ENCODE data around the gene NUP133. TPM values are rescaled to one million over a fixed set of nuclear protein-coding genes. Genes with fewer than 3 reads are reported as not detected.
A peak's percentile ranks its signal among the peaks of the same experiment; 100 is the strongest.
"Not testable (repeated sequence)": the region's sequence is repeated elsewhere in the genome, so short reads cannot be mapped to it uniquely, and the experiment has no call there.

The NUP133 gene
- total RNA-seq, 1 donor from 2014 or later, result 9.3 TPM

GRCh38 chr1:229427572-229427971, 80.6 kb downstream of the NUP133 start:
- Histone ChIP-seq H3K4me1 (peaks cover 5 to 14% of the 10 kb centered on the region in 2 donors), H3K27ac (no peak overlapping the region), H3K36me3 (no peaks in the 10 kb centered on the region), H3K27me3 (peaks cover 14% of the 10 kb centered on the region), H3K4me3 (no peak overlapping the region), H3K9me3 (no peaks in the 10 kb centered on the region)
- intact Hi-C loops (cut with DNase I), result no loop called here
- TF ChIP-seq, protein P1, sequence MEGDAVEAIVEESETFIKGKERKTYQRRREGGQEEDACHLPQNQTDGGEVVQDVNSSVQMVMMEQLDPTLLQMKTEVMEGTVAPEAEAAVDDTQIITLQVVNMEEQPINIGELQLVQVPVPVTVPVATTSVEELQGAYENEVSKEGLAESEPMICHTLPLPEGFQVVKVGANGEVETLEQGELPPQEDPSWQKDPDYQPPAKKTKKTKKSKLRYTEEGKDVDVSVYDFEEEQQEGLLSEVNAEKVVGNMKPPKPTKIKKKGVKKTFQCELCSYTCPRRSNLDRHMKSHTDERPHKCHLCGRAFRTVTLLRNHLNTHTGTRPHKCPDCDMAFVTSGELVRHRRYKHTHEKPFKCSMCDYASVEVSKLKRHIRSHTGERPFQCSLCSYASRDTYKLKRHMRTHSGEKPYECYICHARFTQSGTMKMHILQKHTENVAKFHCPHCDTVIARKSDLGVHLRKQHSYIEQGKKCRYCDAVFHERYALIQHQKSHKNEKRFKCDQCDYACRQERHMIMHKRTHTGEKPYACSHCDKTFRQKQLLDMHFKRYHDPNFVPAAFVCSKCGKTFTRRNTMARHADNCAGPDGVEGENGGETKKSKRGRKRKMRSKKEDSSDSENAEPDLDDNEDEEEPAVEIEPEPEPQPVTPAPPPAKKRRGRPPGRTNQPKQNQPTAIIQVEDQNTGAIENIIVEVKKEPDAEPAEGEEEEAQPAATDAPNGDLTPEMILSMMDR (IDR thresholded peaks at IDR 0.05), result no peak
- DNase-seq (ENCODE audit: low spot score in 2 of 2), result no peak

GRCh38 chr1:229425564-229426159, 82.5 kb downstream of the NUP133 start:
- Histone ChIP-seq H3K9me3 (no peaks in the 10 kb centered on the region), H3K4me1 (no peaks in the 10 kb centered on the region), H3K4me3 (no peak overlapping the region), H3K27me3 (no peaks in the 10 kb centered on the region), H3K27ac (no peak overlapping the region), H3K36me3 (no peaks in the 10 kb centered on the region)
- intact Hi-C loops (cut with DNase I), result no loop called here
- TF ChIP-seq, protein P1 (IDR thresholded peaks at IDR 0.05), result no peak
- DNase-seq (ENCODE audit: low spot score in 2 of 2), result no peak

DNA sequence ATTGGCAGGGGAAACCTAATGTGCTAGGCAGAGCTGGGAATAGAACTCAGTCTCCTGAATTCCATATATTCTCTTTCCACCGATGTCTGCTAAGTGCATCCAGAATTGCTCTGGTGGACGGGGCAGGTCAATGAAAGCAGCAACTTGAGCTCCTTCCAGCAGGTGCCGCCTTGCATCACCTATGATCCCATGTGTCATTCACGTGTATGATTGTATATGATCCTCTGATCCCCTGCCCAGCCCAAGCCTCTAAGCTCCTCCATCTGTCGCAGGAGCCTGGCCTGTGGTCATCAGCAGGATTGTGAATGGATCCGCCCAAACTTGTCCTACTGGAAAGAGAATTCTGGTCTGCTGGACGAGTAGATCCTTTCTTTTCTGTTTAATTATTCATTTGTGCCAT, 87.4 kb downstream of the NUP133 start:
- no peak for DNase-seq (ENCODE audit: low spot score in 2 of 2)
- no peaks in the 10 kb centered on the region for H3K36me3 ChIP-seq
- H3K4me1 ChIP-seq, result no peaks in the 10 kb centered on the region
- H3K9me3 ChIP-seq, result no peaks in the 10 kb centered on the region
- no peak overlapping the region for H3K27ac ChIP-seq
- no peaks in the 10 kb centered on the region for H3K27me3 ChIP-seq
- intact Hi-C loops (cut with DNase I), result no loop called here
- H3K4me3 ChIP-seq, result no peak overlapping the region
- TF ChIP-seq, protein P1 (IDR thresholded peaks at IDR 0.05), result no peak

GRCh38 chr1:229420224-229420623, 87.9 kb downstream of the NUP133 start:
- TF ChIP-seq, protein P1 (IDR thresholded peaks at IDR 0.05), result no peak
- no peaks in the 10 kb centered on the region for H3K27me3 ChIP-seq

DNA sequence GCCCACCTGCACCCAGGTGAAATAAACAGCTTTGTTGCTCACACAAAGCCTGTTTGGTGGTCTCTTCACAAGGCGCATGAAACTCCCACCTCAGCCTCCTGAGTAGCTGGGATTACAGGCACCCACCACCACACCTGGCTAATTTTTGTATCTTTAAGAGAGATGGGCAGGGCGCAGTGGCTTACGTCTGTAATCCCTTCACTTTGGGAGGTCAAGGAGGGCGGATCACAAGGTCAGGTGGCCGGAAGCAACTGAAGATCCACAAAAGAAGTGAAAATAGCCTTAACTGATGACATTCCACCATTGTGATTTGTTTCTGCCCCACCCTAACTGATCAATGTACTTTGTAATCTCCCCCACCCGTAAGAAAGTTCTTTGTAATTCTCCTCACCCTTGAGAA, 89.6 kb downstream of the NUP133 start:
- intact Hi-C loops (cut with DNase I); H3K4me1 ChIP-seq; H3K9me3 ChIP-seq; H3K27me3 ChIP-seq; DNase-seq (ENCODE audit: low spot score in 2 of 2); H3K27ac ChIP-seq; H3K36me3 ChIP-seq; H3K4me3 ChIP-seq: not testable (repeated sequence)

More at GRCh38 chr1:229420224-229420623, 87.9 kb downstream of the NUP133 start:
- Histone ChIP-seq H3K9me3 (no peaks in the 10 kb centered on the region), H3K4me1 (no peaks in the 10 kb centered on the region), H3K4me3 (no peak overlapping the region), H3K36me3 (no peaks in the 10 kb centered on the region), H3K27ac (no peak overlapping the region)
- intact Hi-C loops (cut with DNase I), result no loop called here
- no peak for DNase-seq (ENCODE audit: low spot score in 2 of 2)

DNA sequence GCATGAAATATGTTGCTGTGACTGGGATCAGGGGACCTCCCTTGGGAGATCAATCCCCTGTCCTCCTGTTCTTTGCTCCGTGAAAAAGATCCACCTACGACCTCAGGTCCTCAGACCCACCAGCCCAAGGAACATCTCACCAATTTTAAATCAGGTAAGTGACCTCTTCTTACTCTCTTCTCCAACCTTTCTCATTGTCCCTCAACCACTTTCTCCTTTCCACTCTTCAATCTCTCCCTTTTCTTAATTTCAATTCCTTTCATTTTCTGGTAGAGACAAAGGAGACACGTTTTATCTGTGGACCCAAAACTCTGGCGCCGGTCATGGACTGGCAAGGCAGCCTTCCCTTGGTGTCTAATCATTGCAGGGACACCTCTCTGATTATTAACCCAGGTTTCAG, 95.3 kb downstream of the NUP133 start:
- H3K4me3 ChIP-seq, result not testable (repeated sequence)

GRCh38 chr1:229412056-229412455, 96.1 kb downstream of the NUP133 start:
- H3K4me3 ChIP-seq, result no peak overlapping the region
- no peaks in the 10 kb centered on the region for H3K36me3 ChIP-seq
- intact Hi-C loops (cut with DNase I), result no loop called here
- no peaks in the 10 kb centered on the region for H3K27me3 ChIP-seq
- TF ChIP-seq, protein P1 (IDR thresholded peaks at IDR 0.05), result no peak
- peaks cover 12 to 34% of the 10 kb centered on the region in 2 donors for H3K4me1 ChIP-seq
- peak overlapping the region; percentile 43 to 67 for H3K27ac ChIP-seq
- H3K9me3 ChIP-seq, result no peaks in the 10 kb centered on the region
- no peak for DNase-seq (ENCODE audit: low spot score in 2 of 2)

More for the DNA sequence above, 95.3 kb downstream of the NUP133 start:
- H3K9me3 ChIP-seq; H3K27ac ChIP-seq; DNase-seq (ENCODE audit: low spot score in 2 of 2); intact Hi-C loops (cut with DNase I); H3K36me3 ChIP-seq; H3K27me3 ChIP-seq: not testable (repeated sequence)
- peaks cover 6 to 27% of the 10 kb centered on the region in 2 donors for H3K4me1 ChIP-seq
